Brain microvascular endothelial cell (primary cell): Measurements from ENCODE around the gene BMAL2.

Experiments
- DNase-seq: peaks from one replicate; pipeline ENCODE4 v3.0.0-alpha.2; 2020
- H3K27ac ChIP-seq: fragments of 250-450 bp; sonication (Bioruptor Pico); 2 replicates; pipeline ENCODE4 v1.5.1; 2020; ENCODE audit warnings: mild to moderate bottlenecking, moderate library complexity
- H3K27me3 ChIP-seq: fragments of 250-450 bp; sonication (Bioruptor Pico); replicated peaks from 2 replicates; pipeline ENCODE4 v1.5.1; 2020; ENCODE audit warnings: mild to moderate bottlenecking
- H3K36me3 ChIP-seq: fragments of 250-450 bp; sonication (Bioruptor Pico); replicated peaks from 2 replicates; pipeline ENCODE4 v1.5.1; 2020; ENCODE audit warnings: mild to moderate bottlenecking
- H3K4me3 ChIP-seq: 2 replicates; pipeline ENCODE4 v1.5.1; 2011; ENCODE audit warnings: low read depth, mild to moderate bottlenecking, control low read depth, low read length, moderate library complexity
- CTCF ChIP-seq: IDR thresholded peaks from 2 replicates; pipeline ENCODE4 v1.5.1; 2011; ENCODE audit warnings: low read depth, mild to moderate bottlenecking, moderate library complexity, low read length, control low read depth, inconsistent platforms; ENCODE audit errors: missing control alignments
- in situ Hi-C: cut with HindIII; loops from 2 replicates; pipeline ENCODE4 v1.10.0; 2017; ENCODE audit warnings: low sequenced_read_pairs, low pct_ligation_motif_present

BMAL2 gene

GRCh38 chr12:27332714-27333402 lies at the start of gene BMAL2:
Gene BMAL2 (plus strand): TSS chr12:27332836. CDS start chr12:27333073, 237 bp downstream.
- no peaks in the 10 kb centered on the region for H3K27me3 ChIP-seq
- in situ Hi-C loops: no loop called here
- H3K36me3 ChIP-seq: no peaks in the 10 kb centered on the region
- peak; percentile 25 for DNase-seq
- no peak for TF ChIP-seq CTCF
- peak within 1 kb of the TSS; percentile 26 for H3K27ac ChIP-seq
- peak within 1 kb of the TSS; percentile 71 for H3K4me3 ChIP-seq

GRCh38 chr12:27284021-27284420 lies 48.6 kb upstream of the BMAL2 start:
- no peak for TF ChIP-seq CTCF
- in situ Hi-C loops: no loop called here
- H3K36me3 ChIP-seq: no peaks in the 10 kb centered on the region
- peak overlapping the region; percentile 95 for H3K27ac ChIP-seq
- H3K4me3 ChIP-seq: no peak overlapping the region
- H3K27me3 ChIP-seq: no peaks in the 10 kb centered on the region
- no peak for DNase-seq

GRCh38 chr12:27284751-27285150 lies 47.9 kb upstream of the BMAL2 start:
- peak; percentile 84 for DNase-seq

GRCh38 chr12:27285403-27285802 lies 47.2 kb upstream of the BMAL2 start:
- no peak overlapping the region for H3K4me3 ChIP-seq
- DNase-seq: peak; percentile 66
- peak overlapping the region; percentile 95 for H3K27ac ChIP-seq
- in situ Hi-C loops: no loop called here
- TF ChIP-seq CTCF: no peak
- no peaks in the 10 kb centered on the region for H3K36me3 ChIP-seq
- H3K27me3 ChIP-seq: no peaks in the 10 kb centered on the region

More at GRCh38 chr12:27284751-27285150, 47.9 kb upstream of the BMAL2 start:
- in situ Hi-C loops: no loop called here
- Histone ChIP-seq H3K27ac (peak overlapping the region; percentile 95), H3K36me3 (no peaks in the 10 kb centered on the region), H3K27me3 (no peaks in the 10 kb centered on the region), H3K4me3 (no peak overlapping the region)
- no peak for TF ChIP-seq CTCF

- H3K27me3 ChIP-seq: no peaks in the 10 kb centered on the region
- no peak for DNase-seq
- in situ Hi-C loops: no loop called here
- no peak overlapping the region for H3K4me3 ChIP-seq
- no peaks in the 10 kb centered on the region for H3K36me3 ChIP-seq
- H3K27ac ChIP-seq: no peak overlapping the region
- no peak for TF ChIP-seq CTCF
Measured at GRCh38 chr12:27289414-27289813, 43.2 kb upstream of the BMAL2 start.
